Measurements from ENCODE around the gene LILRB3. TPM values are rescaled to one million over a fixed set of nuclear protein-coding genes. Genes with fewer than 3 reads are reported as not detected.

LILRB3 gene
- total and polyA plus RNA-seq, 2 of the 4 experiments (the other 2 are of a cell fraction), result not detected

GRCh38 chr19:54189145-54189734 is 33.6 kb downstream of the LILRB3 start, which contains the start of gene MBOAT7:
Gene MBOAT7, minus strand, starts transcription at chr19:54189580. Its CDS starts 1,072 bp downstream, at chr19:54188508.
- Histone ChIP-seq H3K4ac (ENCODE audit: low read depth, low read length) (peak within 1 kb of the TSS; percentile 96), H3K23ac (ENCODE audit: low read depth, low read length) (peak within 1 kb of the TSS; percentile 94), H3K4me3 (ENCODE audit: insufficient read depth, low read depth, low read length) (peak within 1 kb of the TSS; percentile 70), H2AFZ (replicated peaks; ENCODE audit: low read length, poor library complexity) (peak within 1 kb of the TSS; percentile 96), H4K5ac (ENCODE audit: low read depth, low read length) (peak within 1 kb of the TSS; percentile 56), H3K4me1 (ENCODE audit: control insufficient read depth, insufficient read depth, low read length) (peaks cover 5% of the 10 kb centered on the region), H3K9me1 (ENCODE audit: insufficient read depth, low read length) (peaks cover 3% of the 10 kb centered on the region; the same call in 1 of the 2 replicates), H4K91ac (ENCODE audit: insufficient read depth, low read depth, low read length) (peak within 1 kb of the TSS; percentile 93), H2BK20ac (ENCODE audit: low read depth, low read length) (peak within 1 kb of the TSS; percentile 59; the same call in 1 of the 2 replicates), H3K18ac (ENCODE audit: low read depth, low read length) (peak within 1 kb of the TSS; percentile 77), H4K8ac (ENCODE audit: low read depth in 2 of 2, low read length in 2 of 2) (peak within 1 kb of the TSS; percentile 62 to 99), H3K56ac (ENCODE audit: extremely low read depth, insufficient read depth, low read length) (peak within 1 kb of the TSS; percentile 90), H3K27ac (ENCODE audit: insufficient read depth, low read length) (peak within 1 kb of the TSS; percentile 93), H2AK9ac (replicated peaks; ENCODE audit: low read depth, low read length, poor library complexity) (peak within 1 kb of the TSS; percentile 99), H2BK120ac (ENCODE audit: low read depth, low read length) (peak within 1 kb of the TSS; percentile 88; the same call in 1 of the 2 replicates), H3K9me3 (ENCODE audit: control insufficient read depth, insufficient read depth, low read length) (no peaks in the 10 kb centered on the region), H3K79me1 (ENCODE audit: low read depth in 1 of 2, low read length in 2 of 2) (peaks cover 24 to 50% of the 10 kb centered on the region in 2 experiments), H3K9ac (ENCODE audit: low read depth, low read length) (peak within 1 kb of the TSS; percentile 88), H4K20me1 (ENCODE audit: insufficient read depth, low read length) (peaks cover 16% of the 10 kb centered on the region), H2AK5ac (ENCODE audit: low read depth, low read length) (peak within 1 kb of the TSS; percentile 91), H3K4me2 (ENCODE audit: low read depth, low read length) (peak within 1 kb of the TSS; percentile 89), H2BK5ac (ENCODE audit: low read depth, low read length, poor library complexity, severe bottlenecking) (peak within 1 kb of the TSS; percentile 96), H3K27me3 (ENCODE audit: control insufficient read depth, insufficient read depth, low read length) (no peaks in the 10 kb centered on the region), H3K14ac (replicated peaks; ENCODE audit: low read depth, low read length) (peak within 1 kb of the TSS; percentile 94), H2BK15ac (ENCODE audit: low read depth, low read length) (peak within 1 kb of the TSS; percentile 91; the same call in 1 of the 3 replicates), H3K36me3 (ENCODE audit: control insufficient read depth, insufficient read depth, low read length) (peaks cover 17% of the 10 kb centered on the region)
- in situ Hi-C loops (cut with MboI; ENCODE audit: low sequenced_read_pairs), result no loop called here
- TF ChIP-seq FOS (IDR thresholded peaks at IDR 0.05; ENCODE audit: low read depth, low read length) (no peak), NFE2L2 (IDR thresholded peaks at IDR 0.05; ENCODE audit: low read depth, low read length) (no peak), MXI1 (IDR thresholded peaks at IDR 0.05; ENCODE audit: borderline replicate concordance, low read depth, low read length) (peak; percentile 60; the same call in 1 of the 2 replicates), SMC3 (IDR thresholded peaks at IDR 0.05; ENCODE audit: low read depth, low read length) (no peak), RAD21 (IDR thresholded peaks at IDR 0.05; ENCODE audit: low read length) (no peak), RFX5 (IDR thresholded peaks at IDR 0.05; ENCODE audit: low read depth, low read length) (no peak), POLR2A (IDR thresholded peaks at IDR 0.05; ENCODE audit: low read depth, low read length) (peak; percentile 68), CEBPB (IDR thresholded peaks at IDR 0.05; ENCODE audit: low read depth, low read length) (no peak), MAZ (IDR thresholded peaks at IDR 0.05; ENCODE audit: borderline replicate concordance, low read depth, low read length) (peak; percentile 9; the same call in 1 of the 2 replicates)
- TF ChIP-seq, protein P1, sequence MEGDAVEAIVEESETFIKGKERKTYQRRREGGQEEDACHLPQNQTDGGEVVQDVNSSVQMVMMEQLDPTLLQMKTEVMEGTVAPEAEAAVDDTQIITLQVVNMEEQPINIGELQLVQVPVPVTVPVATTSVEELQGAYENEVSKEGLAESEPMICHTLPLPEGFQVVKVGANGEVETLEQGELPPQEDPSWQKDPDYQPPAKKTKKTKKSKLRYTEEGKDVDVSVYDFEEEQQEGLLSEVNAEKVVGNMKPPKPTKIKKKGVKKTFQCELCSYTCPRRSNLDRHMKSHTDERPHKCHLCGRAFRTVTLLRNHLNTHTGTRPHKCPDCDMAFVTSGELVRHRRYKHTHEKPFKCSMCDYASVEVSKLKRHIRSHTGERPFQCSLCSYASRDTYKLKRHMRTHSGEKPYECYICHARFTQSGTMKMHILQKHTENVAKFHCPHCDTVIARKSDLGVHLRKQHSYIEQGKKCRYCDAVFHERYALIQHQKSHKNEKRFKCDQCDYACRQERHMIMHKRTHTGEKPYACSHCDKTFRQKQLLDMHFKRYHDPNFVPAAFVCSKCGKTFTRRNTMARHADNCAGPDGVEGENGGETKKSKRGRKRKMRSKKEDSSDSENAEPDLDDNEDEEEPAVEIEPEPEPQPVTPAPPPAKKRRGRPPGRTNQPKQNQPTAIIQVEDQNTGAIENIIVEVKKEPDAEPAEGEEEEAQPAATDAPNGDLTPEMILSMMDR (conservative IDR thresholded peaks at IDR 0.05; ENCODE audit: low read depth, low read length), result peak; percentile 38
- TF ChIP-seq, protein P2, sequence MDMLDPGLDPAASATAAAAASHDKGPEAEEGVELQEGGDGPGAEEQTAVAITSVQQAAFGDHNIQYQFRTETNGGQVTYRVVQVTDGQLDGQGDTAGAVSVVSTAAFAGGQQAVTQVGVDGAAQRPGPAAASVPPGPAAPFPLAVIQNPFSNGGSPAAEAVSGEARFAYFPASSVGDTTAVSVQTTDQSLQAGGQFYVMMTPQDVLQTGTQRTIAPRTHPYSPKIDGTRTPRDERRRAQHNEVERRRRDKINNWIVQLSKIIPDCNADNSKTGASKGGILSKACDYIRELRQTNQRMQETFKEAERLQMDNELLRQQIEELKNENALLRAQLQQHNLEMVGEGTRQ (IDR thresholded peaks at IDR 0.05; ENCODE audit: low read depth, low read length), result no peak
- dilution Hi-C loops (cut with HindIII; ENCODE audit: low sequenced_read_pairs, unreplicated experiment), result no loop called here
- ATAC-seq (ENCODE audit: low read depth) (peak; percentile 2), DNase-seq (no peak)
- no TSS peak for BruUV-seq (replicated peaks)
- intact Hi-C loops (cut with micrococcal nuclease), result loop anchor here (2.0 kb wide), 1 partner anchor 20 kb away; no protein-coding TSS in a partner anchor
- CTCF ChIA-PET, result interaction anchor here (0.8 to 1.1 kb wide), 2 partner anchors 76 to 201 kb away, joined by 3 read pairs; no protein-coding TSS in a partner anchor
- POLR2A ChIA-PET (ENCODE audit: unreplicated experiment), result interaction anchor here (0.6 to 1.9 kb wide), 4 partner anchors 10 to 30 kb away, joined by 3 to 8 read pairs (median 5); partner anchors contain the start of gene LENG1
- WGBS, 2 experiments (ENCODE audit: extremely low coverage in 2 of 2, insufficient read length in 1 of 2), result 0% methylated on average over 30 of the region's 64 CpGs; no CpG with 5 or more reads in 1 of the 2 experiments
